WTC11 (cell line): ENCODE measurements around the gene CEP85. TPM values are rescaled to one million over a fixed set of nuclear protein-coding genes. Genes with fewer than 3 reads are reported as not detected.

ENCODE experiments used
- ARID4B ChIP-seq: sonication (generic); formaldehyde crosslinking; IDR thresholded peaks from 2 replicates; pipeline ENCODE4 v1.8.0; 2023; ENCODE audit warnings: missing genetic modification reagents, mild to moderate bottlenecking, borderline replicate concordance
- ATF1 ChIP-seq: sonication (generic); formaldehyde crosslinking; IDR thresholded peaks from 2 replicates; pipeline ENCODE4 v1.8.1; 2023; ENCODE audit warnings: mild to moderate bottlenecking, moderate library complexity, missing genetic modification reagents
- ATF2 ChIP-seq: sonication (generic); formaldehyde crosslinking; IDR thresholded peaks from 2 replicates; pipeline ENCODE4 v1.8.1; 2022; ENCODE audit warnings: low read depth, missing genetic modification reagents, borderline replicate concordance
- CREB1 ChIP-seq: sonication (generic); formaldehyde crosslinking; IDR thresholded peaks from 2 replicates; pipeline ENCODE4 v1.8.0; 2023; ENCODE audit warnings: mild to moderate bottlenecking, missing genetic modification reagents
- E2F4 ChIP-seq: sonication (generic); formaldehyde crosslinking; IDR thresholded peaks from 2 replicates; pipeline ENCODE4 v1.8.1; 2022; ENCODE audit warnings: low read depth, mild to moderate bottlenecking, moderate library complexity, missing genetic modification reagents, borderline replicate concordance
- E2F5 ChIP-seq: sonication (generic); formaldehyde crosslinking; IDR thresholded peaks from 2 replicates; pipeline ENCODE4 v1.8.1; 2022; ENCODE audit warnings: mild to moderate bottlenecking, moderate library complexity, missing genetic modification reagents
- EMX1 ChIP-seq: fragments of 250-450 bp; sonication (Bioruptor Pico); IDR thresholded peaks from 2 replicates; pipeline ENCODE4 v1.8.0; 2021; ENCODE audit warnings: mild to moderate bottlenecking
- FOXK1 ChIP-seq: sonication (generic); formaldehyde crosslinking; IDR thresholded peaks from 2 replicates; pipeline ENCODE4 v1.8.0; 2022; ENCODE audit warnings: mild to moderate bottlenecking, moderate library complexity, missing genetic modification reagents
- GABPB1 ChIP-seq: sonication (generic); formaldehyde crosslinking; IDR thresholded peaks from 2 replicates; pipeline ENCODE4 v1.8.1; 2023; ENCODE audit warnings: mild to moderate bottlenecking, missing genetic modification reagents
- HMGA2 ChIP-seq: fragments of 250-450 bp; sonication (Bioruptor Pico); IDR thresholded peaks from 2 replicates; pipeline ENCODE4 v1.4.0; 2021; ENCODE audit warnings: mild to moderate bottlenecking, moderate library complexity
- HMGXB4 ChIP-seq: sonication (generic); formaldehyde crosslinking; IDR thresholded peaks from 2 replicates; pipeline ENCODE4 v1.8.1; 2023; ENCODE audit warnings: mild to moderate bottlenecking, moderate library complexity, missing genetic modification reagents
- MLX ChIP-seq: sonication (generic); formaldehyde crosslinking; IDR thresholded peaks from 2 replicates; pipeline ENCODE4 v1.8.1; 2023; ENCODE audit warnings: mild to moderate bottlenecking, missing genetic modification reagents, moderate library complexity
- NFE2L1 ChIP-seq: sonication (generic); formaldehyde crosslinking; IDR thresholded peaks from 2 replicates; pipeline ENCODE4 v1.8.1; 2023; ENCODE audit warnings: missing genetic modification reagents
- NR3C1 ChIP-seq: sonication (generic); formaldehyde crosslinking; conservative IDR thresholded peaks from 2 replicates; pipeline ENCODE4 v1.8.1; 2023; ENCODE audit warnings: low read depth, mild to moderate bottlenecking, missing genetic modification reagents
- SMAD3 ChIP-seq: sonication (generic); formaldehyde crosslinking; IDR thresholded peaks from 2 replicates; pipeline ENCODE4 v1.8.0; 2022; ENCODE audit warnings: missing genetic modification reagents, mild to moderate bottlenecking, borderline replicate concordance
- TEAD1 ChIP-seq: sonication (generic); formaldehyde crosslinking; IDR thresholded peaks from 2 replicates; pipeline ENCODE4 v1.8.0; 2022; ENCODE audit warnings: mild to moderate bottlenecking, missing genetic modification reagents
- TP53 ChIP-seq: sonication (generic); formaldehyde crosslinking; IDR thresholded peaks from 2 replicates; pipeline ENCODE4 v1.8.1; 2023; ENCODE audit warnings: mild to moderate bottlenecking, missing genetic modification reagents
- ZBTB21 ChIP-seq: sonication (generic); formaldehyde crosslinking; IDR thresholded peaks from 2 replicates; pipeline ENCODE4 v1.8.1; 2023; ENCODE audit warnings: mild to moderate bottlenecking, missing genetic modification reagents, borderline replicate concordance
- ZBTB43 ChIP-seq: sonication (generic); formaldehyde crosslinking; IDR thresholded peaks from 2 replicates; pipeline ENCODE4 v1.8.1; 2023; ENCODE audit warnings: mild to moderate bottlenecking, missing genetic modification reagents
- ZNF281 ChIP-seq: sonication (generic); formaldehyde crosslinking; IDR thresholded peaks from 2 replicates; pipeline ENCODE4 v1.8.0; 2023; ENCODE audit warnings: mild to moderate bottlenecking, missing genetic modification reagents
- ZSCAN18 ChIP-seq: fragments of 250-450 bp; sonication (Bioruptor Pico); IDR thresholded peaks from 2 replicates; pipeline ENCODE4 v2.1.2; 2022; ENCODE audit warnings: mild to moderate bottlenecking, moderate library complexity
- total RNA-seq: library from RNA; stranded (reverse); gene quantifications from 3 replicates; pipeline ENCODE4 v1.2.3, GENCODE V29; 2021

The CEP85 gene
- total RNA-seq, 1 experiment from 2014 or later: 40.8 TPM

GRCh38 chr1:26225033-26225831 lies 8.8 kb upstream of the CEP85 start (continued):
- TF ChIP-seq ZBTB43 (CRISPR knock-in tag) (0 out of 2 replicates have a peak, but pooled peaks have one; percentile 40), CREB1 (CRISPR knock-in tag) (no peak), GABPB1 (CRISPR knock-in tag) (peak; percentile 14; the same call in 1 of the 2 replicates), NFE2L1 (CRISPR knock-in tag) (no peak), FOXK1 (0 out of 2 replicates have a peak, but pooled peaks have one; percentile 19), E2F5 (CRISPR knock-in tag) (no peak), ZNF281 (CRISPR knock-in tag) (no peak), TEAD1 (CRISPR knock-in tag) (no peak), ZBTB21 (CRISPR knock-in tag) (peak; percentile 60; the same call in 1 of the 2 replicates), NR3C1 (no peak), ARID4B (no peak), SMAD3 (CRISPR knock-in tag) (no peak), TP53 (CRISPR knock-in tag) (peak; percentile 43; the same call in 1 of the 2 replicates), EMX1 (no peak), HMGA2 (no peak), ATF2 (no peak), ATF1 (no peak), MLX (CRISPR knock-in tag) (no peak), E2F4 (CRISPR knock-in tag) (no peak), ZSCAN18 (no peak), HMGXB4 (CRISPR knock-in tag) (peak; percentile 42; the same call in 1 of the 2 replicates)
